ENCODE measurements around the gene SLC7A10. TPM values are rescaled to one million over a fixed set of nuclear protein-coding genes. Genes with fewer than 3 reads are reported as not detected.

The SLC7A10 gene
- total RNA-seq, 1 experiment from 2014 or later = 2.9 TPM

DNA sequence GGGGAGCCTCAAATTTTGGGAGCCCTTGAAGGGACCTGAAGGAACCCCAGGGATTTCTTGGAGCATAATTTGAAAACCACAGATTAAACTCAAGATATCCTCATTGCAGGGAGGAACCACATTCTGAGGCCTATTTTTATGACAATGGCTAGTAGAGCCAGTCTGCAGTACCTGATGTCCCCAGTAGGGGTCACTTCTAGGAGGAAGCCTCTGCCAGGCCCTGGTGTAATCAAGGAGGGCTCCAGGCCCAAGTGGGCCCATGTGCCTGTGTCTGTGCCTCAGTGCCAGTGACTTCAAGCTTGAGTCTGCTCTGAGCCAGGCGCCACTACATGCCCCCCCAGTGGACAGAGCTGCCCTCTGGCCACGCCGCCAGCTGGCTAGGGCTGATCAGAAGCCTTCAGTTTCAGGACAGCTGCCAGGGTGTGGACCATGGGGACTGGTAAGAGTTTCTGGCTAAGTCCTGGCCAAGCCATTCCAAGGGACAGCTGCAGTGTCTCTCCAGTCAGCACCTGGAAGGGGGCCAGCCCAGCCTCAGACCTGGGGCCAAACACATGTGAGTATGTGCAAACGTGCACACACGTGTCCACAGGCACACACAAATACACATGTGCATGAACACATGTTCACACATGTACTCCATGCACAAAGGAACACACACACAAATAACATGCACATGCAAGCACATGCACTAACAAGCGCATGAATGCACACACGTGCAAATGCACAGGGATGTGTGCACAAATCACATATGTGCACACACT lies 20.5 kb upstream of the SLC7A10 start:
- Histone ChIP-seq H3K4ac (ENCODE audit: low read depth, low read length) (no peak overlapping the region), H3K4me2 (ENCODE audit: insufficient read depth, insufficient read length, low read length) (no peak overlapping the region), H3T11ph (ENCODE audit: low read length) (no peak overlapping the region), H3K23me2 (ENCODE audit: insufficient read length, low read depth, low read length, poor library complexity, severe bottlenecking) (no peaks in the 10 kb centered on the region), H2BK12ac (ENCODE audit: insufficient read length, low read depth, low read length) (no peak overlapping the region), H3K79me1 (ENCODE audit: insufficient read depth, low read depth, low read length, poor library complexity, severe bottlenecking) (no peaks in the 10 kb centered on the region), H3K18ac (ENCODE audit: insufficient read length, low read depth, low read length) (no peak overlapping the region), H2BK120ac (ENCODE audit: low read depth, low read length, poor library complexity, severe bottlenecking) (no peak overlapping the region), H4K5ac (ENCODE audit: insufficient read length, low read depth, low read length) (no peak overlapping the region), H4K20me1 (ENCODE audit: control insufficient read depth, insufficient read depth, insufficient read length) (no peaks in the 10 kb centered on the region), H3K9me3 (ENCODE audit: control insufficient read depth, low read depth, low read length) (no peaks in the 10 kb centered on the region), H4K8ac (replicated peaks; ENCODE audit: insufficient read length, low read depth, low read length) (no peak overlapping the region), H3K14ac (ENCODE audit: insufficient read depth, low read length) (no peak overlapping the region), H3K23ac (ENCODE audit: insufficient read length, low read depth, low read length) (no peak overlapping the region), H3K9ac (ENCODE audit: extremely low read depth, insufficient read length, low read length) (no peak overlapping the region), H3K56ac (ENCODE audit: insufficient read length, low read depth, low read length) (no peak overlapping the region), H2BK20ac (ENCODE audit: low read depth, low read length, poor library complexity, severe bottlenecking) (no peak overlapping the region), H2AFZ (ENCODE audit: low read length) (no peak overlapping the region), H3K27me3 (ENCODE audit: insufficient read depth, low read length) (no peaks in the 10 kb centered on the region), H2BK5ac (ENCODE audit: insufficient read length, low read length) (no peak overlapping the region), H3K27ac (ENCODE audit: insufficient read length, low read depth, low read length) (no peak overlapping the region), H2AK5ac (ENCODE audit: insufficient read length, low read length) (no peak overlapping the region), H2BK15ac (ENCODE audit: low read depth, low read length) (no peak overlapping the region), H3K4me1 (ENCODE audit: insufficient read depth, low read length) (no peaks in the 10 kb centered on the region), H4K91ac (ENCODE audit: insufficient read length, low read depth, low read length) (no peak overlapping the region), H3K79me2 (ENCODE audit: insufficient read depth, low read length) (no peaks in the 10 kb centered on the region)
- WGBS (ENCODE audit: extremely low coverage, insufficient read length, low lambda C conversion rate) = no CpG with 5 or more reads among the region's 7 CpGs
- TF ChIP-seq, protein P1, sequence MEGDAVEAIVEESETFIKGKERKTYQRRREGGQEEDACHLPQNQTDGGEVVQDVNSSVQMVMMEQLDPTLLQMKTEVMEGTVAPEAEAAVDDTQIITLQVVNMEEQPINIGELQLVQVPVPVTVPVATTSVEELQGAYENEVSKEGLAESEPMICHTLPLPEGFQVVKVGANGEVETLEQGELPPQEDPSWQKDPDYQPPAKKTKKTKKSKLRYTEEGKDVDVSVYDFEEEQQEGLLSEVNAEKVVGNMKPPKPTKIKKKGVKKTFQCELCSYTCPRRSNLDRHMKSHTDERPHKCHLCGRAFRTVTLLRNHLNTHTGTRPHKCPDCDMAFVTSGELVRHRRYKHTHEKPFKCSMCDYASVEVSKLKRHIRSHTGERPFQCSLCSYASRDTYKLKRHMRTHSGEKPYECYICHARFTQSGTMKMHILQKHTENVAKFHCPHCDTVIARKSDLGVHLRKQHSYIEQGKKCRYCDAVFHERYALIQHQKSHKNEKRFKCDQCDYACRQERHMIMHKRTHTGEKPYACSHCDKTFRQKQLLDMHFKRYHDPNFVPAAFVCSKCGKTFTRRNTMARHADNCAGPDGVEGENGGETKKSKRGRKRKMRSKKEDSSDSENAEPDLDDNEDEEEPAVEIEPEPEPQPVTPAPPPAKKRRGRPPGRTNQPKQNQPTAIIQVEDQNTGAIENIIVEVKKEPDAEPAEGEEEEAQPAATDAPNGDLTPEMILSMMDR (conservative IDR thresholded peaks at IDR 0.05) = peak; percentile 72
- no peak overlapping the region for H3K27ac Mint-ChIP-seq
- peaks cover 9 to 10% of the 10 kb centered on the region in 2 experiments; a peak in 3 of 5 replicates for H3K9me3 Mint-ChIP-seq
- H3K27me3 Mint-ChIP-seq (ENCODE audit: low read depth) = peaks cover 14% of the 10 kb centered on the region
- H3K36me3 Mint-ChIP-seq (ENCODE audit: insufficient read depth in 1 of 3, low read depth in 3 of 3) = peaks cover 0 to 5% (median 3%) of the 10 kb centered on the region in 3 experiments; a peak in 2 of 7 replicates
- H3K4me1 Mint-ChIP-seq = no peaks in the 10 kb centered on the region
- H3K4me3 Mint-ChIP-seq = no peak overlapping the region
- DNase-seq = no peak
